Epithelial cell of proximal tubule (primary cell): ENCODE data around the gene VSTM2L. TPM values are rescaled to one million over a fixed set of nuclear protein-coding genes. Genes with fewer than 3 reads are reported as not detected.
A peak's percentile ranks its signal among the peaks of the same experiment; 100 is the strongest.

ENCODE experiments used
- DNase-seq: peaks from one replicate; pipeline ENCODE4 v3.0.0-alpha.2; 2011; ENCODE audit warnings: low read depth
- H3K4me3 ChIP-seq: 2 replicates; pipeline ENCODE4 v1.5.1; 2011; ENCODE audit warnings: low read depth, mild to moderate bottlenecking, low read length
- CTCF ChIP-seq: conservative IDR thresholded peaks from 2 replicates; pipeline ENCODE4 v1.5.1; 2012; ENCODE audit warnings: low read depth, mild to moderate bottlenecking, low read length
- total RNA-seq: library from RNA; depleted of rRNA; stranded (reverse); fragments of >200 nt; gene quantifications from 2 replicates; pipeline ENCODE4 v1.2.3, GENCODE V29; 2015

The VSTM2L gene
- total RNA-seq, 1 donor from 2014 or later = 4.5 TPM

DNA sequence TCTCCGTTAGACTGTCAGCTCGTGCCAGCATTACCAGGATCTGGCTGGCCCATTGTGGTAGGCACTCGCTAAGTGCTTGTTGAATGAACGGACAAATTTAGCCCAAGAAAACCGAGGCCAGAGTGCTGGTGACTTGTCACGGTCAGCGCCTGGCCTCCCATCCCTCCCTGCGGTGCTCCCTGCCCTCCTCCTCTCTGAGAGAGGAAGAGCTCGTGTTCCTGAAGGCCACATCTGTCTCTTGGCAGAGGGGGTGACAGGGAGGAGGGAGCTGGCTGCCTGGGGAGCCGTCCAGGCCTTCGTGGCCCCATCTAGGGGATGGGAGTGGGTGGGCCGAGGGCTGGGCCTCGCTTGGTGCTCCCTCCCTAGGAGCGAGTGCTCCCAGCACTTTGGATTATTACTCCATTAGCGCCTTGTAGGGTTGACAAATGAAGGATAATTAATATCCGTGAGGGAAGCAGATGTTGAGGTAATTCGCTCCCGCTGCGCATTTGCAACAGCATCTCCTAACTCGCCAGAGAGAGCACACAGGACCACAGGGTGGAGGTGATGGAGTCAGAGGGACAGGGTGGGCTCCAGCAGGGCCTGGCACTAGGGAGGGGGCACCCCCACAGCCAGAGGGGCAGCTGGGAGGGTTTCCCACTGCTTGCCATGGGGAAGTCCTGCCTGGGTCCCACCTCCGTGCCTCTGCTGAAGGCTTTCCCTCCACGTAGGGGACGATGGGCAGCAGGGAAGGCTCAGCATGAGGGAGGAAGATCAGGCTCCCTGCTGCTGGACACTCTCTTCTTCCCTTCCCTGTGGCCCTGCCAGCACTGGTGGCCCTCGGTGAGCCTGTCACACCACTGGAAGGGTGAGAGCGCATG lies 37.0 kb downstream of the VSTM2L start:
- no peak overlapping the region for H3K4me3 ChIP-seq
- DNase-seq = no peak
- no peak for TF ChIP-seq CTCF

GRCh38 chr20:37940858-37941257 lies 37.9 kb downstream of the VSTM2L start:
- no peak for TF ChIP-seq CTCF
- DNase-seq = no peak
- no peak overlapping the region for H3K4me3 ChIP-seq

DNA sequence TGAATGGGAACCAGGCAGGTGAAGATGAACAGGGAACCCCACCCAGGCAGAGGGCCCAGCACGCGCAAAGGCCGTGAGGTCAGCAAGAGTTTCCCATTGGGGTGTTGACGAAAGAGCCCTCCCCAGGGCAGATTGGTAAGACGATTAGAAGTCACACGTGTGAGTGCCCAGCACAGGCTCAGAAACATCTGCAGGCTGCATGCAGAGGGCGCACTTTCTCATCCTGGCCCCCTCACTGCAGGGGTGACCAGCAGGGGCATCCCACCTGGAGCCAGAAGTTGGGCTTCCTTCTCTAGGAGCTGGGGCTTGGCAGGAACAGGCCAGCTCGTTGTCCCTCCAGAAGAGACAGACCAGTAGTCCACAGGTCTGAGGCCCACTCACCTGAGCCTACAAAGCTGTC lies 38.4 kb downstream of the VSTM2L start:
- no peak overlapping the region for H3K4me3 ChIP-seq
- DNase-seq = no peak
- peak; percentile 37 for TF ChIP-seq CTCF

- H3K4me3 ChIP-seq = no peak overlapping the region
- TF ChIP-seq CTCF = no peak
- DNase-seq = no peak
Measured at GRCh38 chr20:37941992-37942391, 39.1 kb downstream of the VSTM2L start.

GRCh38 chr20:37943033-37943432 lies 40.1 kb downstream of the VSTM2L start:
- no peak for TF ChIP-seq CTCF
- H3K4me3 ChIP-seq = no peak overlapping the region
- no peak for DNase-seq

GRCh38 chr20:37943501-37944455 lies 40.9 kb downstream of the VSTM2L start:
- no peak for TF ChIP-seq CTCF
- H3K4me3 ChIP-seq = no peak overlapping the region

More at GRCh38 chr20:37943501-37944455, 40.9 kb downstream of the VSTM2L start:
- DNase-seq = no peak
